HL-60/S4 treated with phorbol 12-myristate 13-acetate at 8.2 ng/mL for 4 days and 3 days (cell line): ENCODE data around the gene PTPRN2.

ENCODE experiments used
- in situ Hi-C: fragments of 300-500 bp; cut with MboI; formaldehyde crosslinking; loops from 2 replicates; pipeline ENCODE4 v1.15.0; 2022; ENCODE audit warnings: low sequenced_read_pairs

PTPRN2 gene

DNA sequence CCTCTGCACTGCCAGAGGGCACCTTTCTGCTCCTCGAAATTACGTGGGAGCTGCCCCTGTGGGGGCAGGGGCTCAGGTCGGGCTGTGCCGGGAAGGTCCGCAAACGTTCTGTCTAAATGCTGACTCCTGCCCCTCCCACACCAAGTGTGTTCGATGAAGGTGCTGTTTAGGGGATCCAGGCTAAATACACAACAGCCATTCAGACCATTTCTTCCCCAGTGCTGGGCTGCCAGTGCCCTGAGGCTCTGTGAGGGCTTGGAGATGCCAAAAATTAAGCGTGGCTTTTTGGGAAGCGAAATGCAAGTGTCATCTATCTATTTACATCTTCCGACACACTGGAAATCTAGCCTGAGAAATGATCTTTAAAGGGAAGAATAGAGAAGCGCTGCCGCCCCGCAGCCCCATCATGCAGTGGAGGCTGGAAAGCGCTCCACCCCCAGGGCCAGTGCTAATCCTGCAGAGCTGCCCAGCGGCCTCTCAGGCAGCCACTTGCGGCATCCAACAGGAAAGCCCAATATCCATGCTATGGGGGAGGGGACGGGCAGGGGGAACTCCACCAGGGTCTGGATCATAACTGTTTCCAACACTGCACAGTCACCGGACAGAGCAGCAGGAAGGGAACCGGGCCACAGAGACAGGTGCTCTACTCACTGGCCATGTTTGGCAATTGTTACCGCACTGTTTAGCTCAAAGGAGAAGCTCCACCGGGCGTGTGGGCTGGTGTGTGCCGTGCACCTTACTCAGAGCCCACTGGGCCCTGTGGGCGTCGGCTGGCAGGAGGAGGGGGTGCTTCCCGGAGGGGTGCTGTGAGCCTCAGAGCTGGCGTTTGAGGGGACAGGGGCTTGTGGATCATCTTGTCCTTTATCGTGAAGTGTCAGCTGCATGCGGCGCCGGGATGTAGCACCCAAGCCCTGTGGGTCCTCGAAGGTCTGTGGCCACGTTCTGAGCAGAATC is 1045.3 kb downstream of the PTPRN2 start:
- in situ Hi-C loops = no loop called here

DNA sequence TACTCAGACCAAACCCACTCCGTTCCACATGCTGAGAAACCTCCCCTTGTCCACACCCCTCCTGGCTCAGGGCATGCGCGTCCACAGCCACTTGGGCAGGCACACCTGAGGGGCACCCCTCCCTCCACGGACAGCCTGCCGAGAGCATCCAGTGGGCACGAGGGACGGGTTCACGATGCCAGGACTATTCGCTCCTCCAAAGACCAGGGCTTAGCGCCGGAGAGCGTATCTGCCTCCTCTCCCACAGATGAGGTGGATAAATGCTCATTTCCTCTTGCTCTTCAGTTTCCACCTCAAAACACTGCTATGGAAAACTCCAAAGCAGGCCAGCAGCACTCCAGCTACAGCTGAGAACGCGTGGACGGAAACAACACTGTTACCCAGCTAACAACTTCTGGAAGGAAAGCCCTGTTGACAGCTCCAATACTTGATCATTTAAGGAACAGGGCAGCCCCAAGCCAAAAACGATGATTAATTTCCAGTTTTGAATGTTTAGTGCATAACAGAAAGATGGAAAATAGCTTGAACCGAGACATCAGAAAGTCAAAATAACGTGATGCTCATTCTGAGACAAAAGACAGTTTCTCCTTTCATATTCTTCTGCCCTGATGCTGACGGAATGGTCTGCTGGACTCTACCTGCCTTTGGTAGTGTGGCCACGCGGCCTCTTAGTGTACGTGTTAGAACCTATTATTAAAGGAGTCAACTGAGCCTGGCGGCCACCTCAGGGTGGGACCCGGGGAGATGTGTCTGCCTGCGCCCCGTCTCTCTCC is 1046.1 kb downstream of the PTPRN2 start:
- in situ Hi-C loops = no loop called here

DNA sequence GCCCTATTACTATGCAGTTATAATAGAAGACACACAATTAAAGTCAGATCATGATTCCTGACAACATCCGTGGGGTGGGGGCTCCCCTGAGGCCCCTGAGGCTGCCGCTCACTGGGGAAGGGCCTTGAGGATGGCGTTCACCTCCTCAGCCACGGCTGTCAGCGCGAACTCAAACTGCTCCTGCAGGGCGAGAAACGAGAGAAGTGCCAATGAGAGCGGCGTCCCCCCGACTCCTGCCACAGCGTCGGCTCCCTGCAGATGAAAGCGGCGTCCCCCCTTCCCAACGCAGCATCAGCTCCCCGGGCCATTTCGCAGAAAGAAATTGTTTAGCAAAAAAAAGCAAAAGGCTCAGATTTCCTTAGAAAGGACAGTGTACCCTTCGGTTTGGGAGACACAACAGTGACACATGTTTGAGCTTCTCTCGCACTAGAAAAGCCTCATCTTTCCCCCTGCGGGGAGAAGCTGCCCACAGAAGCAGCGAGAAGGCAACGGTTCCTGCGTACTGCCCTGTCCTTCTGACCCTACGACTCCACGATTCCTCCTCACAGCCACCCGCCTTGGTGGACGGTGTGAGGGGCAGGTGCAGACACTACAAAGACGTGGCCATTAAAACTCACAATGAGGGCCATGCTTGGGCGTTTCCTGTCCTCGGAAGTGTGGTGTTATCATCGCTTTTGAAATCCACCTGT is 1046.9 kb downstream of the PTPRN2 start:
- in situ Hi-C loops = no loop called here

DNA sequence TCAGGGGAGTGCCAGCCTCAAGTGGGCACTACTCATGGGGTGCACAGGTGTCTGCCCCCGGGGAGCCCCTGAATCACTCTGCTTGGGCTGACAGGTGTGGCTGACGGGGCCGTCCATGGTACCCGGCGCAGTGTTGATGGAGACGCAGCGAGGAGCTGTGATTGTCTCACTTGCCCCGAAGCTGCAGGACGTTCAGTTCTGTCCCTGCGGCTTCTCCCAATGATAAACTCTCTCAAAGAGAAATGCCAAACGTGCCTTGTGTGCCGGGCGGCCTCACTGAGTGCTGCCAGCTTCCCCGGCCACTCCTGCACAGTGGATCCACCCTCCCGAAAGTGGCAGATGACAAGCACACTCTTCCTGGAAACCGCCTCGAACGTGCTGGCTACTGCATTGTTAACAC is 1047.6 kb downstream of the PTPRN2 start:
- in situ Hi-C loops = no loop called here

DNA sequence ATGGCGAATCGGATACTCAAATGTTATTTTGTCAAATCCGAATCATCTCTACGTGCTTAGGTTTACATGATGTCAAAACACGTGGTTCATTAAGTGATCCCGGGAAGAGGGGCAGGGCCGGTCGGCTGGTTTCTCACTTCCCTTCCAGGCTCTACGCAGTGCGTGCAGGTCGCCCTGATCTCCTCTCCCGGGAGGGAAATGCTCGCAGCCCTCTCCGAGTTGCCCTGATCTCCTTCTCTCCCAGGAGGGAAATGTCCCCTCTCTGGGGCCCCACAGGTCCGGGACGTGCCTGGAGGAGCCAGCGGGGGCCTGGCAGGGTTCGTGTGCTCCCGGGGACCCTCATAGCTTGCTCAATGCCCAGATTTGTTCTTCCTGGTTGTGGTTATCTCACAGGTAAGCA is 1048.1 kb downstream of the PTPRN2 start:
- in situ Hi-C loops = no loop called here

DNA sequence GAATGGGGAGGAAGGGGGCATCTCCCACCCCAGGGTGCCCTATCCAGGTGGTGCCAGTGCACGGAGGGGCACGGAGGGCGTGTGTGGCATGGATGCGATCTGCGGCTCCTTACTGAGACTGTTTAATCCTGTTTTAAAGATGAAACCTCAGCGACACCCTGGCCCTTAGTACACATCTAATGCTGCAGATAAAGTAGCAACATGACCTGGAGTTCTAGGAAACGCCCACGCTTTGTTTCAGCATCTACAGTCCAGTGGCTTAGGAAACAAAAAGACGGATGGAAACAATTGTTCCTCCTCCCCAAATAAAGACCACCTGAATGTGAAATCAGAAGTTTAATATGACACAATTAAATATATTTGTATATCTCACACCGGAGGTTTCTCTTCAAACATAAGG is 1048.9 kb downstream of the PTPRN2 start:
- in situ Hi-C loops = no loop called here

DNA sequence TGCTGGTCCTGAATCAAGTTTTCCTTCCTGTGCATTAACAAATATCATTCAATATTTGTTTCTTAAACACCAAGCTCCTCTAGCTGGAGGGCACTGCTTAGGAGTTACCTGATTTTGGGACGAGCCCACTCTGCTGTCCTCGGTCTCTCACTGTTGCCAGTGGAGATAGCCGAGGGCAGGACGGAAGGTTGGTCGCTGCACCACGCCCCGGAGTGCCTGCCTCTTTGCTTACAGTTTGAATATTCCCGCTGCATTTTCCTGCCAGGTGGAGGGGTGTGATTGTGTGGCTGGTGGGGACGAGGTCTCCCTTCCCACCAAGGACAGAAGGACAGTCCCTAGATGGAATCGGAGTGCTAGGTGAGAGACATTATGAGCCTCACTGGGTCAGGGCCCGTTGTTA is 1049.3 kb downstream of the PTPRN2 start:
- in situ Hi-C loops = no loop called here

DNA sequence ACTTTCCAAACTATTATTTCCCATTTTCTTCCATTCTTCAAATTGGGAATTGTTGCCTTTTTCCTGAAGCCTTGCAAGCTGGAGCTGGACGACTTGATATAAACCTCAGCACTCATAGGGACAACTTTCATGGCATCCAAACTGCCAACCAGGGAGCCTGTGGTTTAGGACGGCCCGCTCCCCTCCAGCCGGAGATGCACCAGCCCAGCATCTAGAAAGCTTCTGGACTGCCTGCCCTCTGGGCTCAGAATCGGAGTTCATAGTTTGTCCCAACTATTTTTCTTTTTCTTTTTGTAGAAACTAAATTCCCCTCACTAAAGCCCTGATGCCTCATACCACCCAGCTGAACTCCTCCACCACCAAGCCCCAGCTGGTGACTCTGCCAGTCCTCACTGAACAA is 1050.6 kb downstream of the PTPRN2 start:
- in situ Hi-C loops = no loop called here

DNA sequence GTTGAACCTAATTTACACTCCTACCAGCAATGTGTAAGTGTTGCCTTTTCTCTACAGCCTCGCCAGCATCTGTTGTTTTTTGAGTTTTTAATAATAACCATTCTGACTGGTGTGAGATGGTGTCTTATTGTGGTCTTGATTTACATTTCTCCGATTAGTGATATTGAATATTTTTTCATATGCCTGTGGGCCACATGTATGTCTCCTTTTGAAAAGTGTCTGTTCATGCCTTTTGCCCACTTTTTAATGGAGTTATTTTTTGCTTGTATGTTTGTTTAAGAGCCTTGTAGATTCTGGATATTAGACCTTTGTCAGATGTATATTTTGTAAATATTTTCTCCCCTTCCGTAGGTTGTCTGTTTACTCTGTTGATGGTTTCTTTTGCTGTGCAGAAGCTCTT is 1055.6 kb downstream of the PTPRN2 start:
- in situ Hi-C loops = no loop called here

DNA sequence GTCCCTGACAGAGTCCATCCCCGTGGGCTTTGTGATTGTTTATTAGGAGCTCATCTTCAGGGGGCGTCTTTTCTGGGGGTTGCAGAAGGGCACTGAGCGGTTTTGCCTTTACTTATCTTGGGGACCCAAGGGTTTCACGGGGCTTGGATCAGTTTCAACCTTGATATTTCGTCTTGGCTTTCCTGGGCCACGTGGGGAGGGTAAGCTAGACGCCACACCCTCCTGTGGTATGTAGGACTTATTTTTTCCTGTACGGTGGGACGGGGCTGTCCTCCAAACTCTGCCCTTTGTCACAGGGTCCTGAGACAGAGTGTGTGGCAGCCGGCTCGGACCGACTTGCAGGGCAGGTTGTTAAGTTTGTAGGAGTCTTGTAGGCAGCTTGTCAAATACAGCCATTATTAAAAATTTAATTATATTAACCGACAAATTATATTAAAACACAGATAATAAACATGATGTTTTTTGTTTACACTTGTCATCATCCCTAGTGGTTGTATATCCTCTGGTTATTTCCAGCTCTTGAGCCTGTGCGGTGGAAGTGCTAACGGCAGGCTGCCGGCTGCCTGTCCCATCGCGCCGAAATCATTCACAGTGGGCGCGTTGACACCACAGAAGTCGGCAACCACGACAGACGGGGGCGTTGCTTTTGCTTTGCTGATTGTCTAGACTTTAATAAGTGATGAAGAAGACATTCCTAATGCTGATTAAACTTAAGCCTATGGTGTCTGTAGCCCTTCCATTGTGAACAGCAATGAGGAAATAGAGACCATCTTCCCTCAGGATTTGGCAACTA is 1057.7 kb downstream of the PTPRN2 start:
- in situ Hi-C loops = no loop called here

DNA sequence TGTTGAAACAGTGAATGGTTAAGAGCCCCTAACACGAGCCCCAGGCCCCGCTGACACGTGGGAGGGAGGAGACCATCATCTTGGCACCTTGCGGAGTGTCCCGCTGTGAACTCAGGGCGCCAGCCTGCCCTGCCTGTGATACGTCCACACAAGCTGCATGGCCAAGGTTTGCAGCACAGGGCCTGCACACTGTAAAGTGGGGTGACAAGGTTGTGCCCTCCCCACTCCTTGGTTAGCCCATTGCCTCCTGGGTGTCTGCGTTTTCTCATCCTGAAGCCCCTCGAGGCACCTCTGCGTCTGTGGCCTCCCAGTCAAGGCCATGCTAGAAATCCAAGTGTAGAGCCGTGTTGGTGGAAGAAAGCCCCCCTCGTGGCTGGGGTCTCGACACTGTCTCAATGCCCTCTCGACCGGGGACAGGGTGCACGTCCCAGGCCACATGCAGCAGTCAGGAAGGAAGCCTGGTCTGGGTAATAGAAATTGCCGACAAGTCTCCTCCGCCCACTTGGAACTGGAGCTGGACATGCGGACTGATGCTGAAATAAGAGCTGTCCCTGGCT is 1058.8 kb downstream of the PTPRN2 start:
- in situ Hi-C loops = no loop called here

DNA sequence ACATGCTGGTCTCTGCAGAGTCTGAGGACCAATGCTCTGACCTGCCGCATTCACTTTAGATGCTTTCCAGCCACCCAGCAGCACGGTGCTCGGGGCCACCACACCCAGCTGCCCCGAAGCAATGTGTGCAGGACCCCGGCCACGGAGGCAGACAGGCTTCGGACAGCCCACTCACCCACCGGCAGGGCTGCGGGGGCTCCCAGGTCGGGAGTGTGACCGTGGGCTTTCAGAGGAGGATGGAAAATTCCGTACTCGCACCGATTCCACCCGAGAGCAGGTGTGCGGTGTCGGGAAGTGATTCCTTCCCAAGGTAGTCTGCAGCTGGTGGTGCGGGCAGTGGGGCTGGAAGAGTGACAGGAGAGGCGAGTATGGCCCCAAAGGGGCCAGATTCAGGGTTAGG is 1059.9 kb downstream of the PTPRN2 start:
- in situ Hi-C loops = no loop called here

DNA sequence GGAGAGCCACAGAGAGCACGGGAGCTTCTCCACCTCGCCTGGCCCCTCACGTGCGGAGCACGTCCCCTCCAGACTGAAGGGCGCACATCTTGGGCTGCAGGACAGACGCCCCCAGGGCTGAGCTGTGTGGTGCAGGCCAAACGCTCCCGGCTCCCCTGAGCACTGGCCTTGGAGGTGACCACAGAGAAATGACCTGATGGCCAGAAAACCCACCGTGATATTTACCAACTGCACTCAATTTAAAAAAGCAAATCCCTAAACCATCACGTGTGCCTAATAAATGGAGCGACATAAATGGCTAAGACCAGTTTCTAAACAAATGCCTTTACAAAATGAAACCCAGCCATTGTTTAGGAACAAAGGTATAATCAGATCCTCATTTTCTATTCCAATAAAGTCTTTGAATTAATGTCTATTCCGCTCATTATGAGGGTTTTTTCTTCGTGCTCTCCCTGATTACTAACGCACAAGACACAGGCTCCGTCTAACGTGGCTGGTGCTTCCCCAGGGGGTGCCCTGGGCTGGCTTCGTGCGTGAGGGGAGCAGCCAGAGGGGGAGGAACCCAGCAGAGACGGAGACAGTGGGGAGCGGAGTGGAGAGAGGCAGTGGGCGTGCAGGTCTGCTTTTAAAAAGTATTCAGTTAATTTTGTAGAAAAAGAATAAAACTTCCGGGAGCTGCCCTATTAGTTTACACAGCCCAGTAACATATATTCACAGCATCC is 1060.5 kb downstream of the PTPRN2 start:
- in situ Hi-C loops = no loop called here

DNA sequence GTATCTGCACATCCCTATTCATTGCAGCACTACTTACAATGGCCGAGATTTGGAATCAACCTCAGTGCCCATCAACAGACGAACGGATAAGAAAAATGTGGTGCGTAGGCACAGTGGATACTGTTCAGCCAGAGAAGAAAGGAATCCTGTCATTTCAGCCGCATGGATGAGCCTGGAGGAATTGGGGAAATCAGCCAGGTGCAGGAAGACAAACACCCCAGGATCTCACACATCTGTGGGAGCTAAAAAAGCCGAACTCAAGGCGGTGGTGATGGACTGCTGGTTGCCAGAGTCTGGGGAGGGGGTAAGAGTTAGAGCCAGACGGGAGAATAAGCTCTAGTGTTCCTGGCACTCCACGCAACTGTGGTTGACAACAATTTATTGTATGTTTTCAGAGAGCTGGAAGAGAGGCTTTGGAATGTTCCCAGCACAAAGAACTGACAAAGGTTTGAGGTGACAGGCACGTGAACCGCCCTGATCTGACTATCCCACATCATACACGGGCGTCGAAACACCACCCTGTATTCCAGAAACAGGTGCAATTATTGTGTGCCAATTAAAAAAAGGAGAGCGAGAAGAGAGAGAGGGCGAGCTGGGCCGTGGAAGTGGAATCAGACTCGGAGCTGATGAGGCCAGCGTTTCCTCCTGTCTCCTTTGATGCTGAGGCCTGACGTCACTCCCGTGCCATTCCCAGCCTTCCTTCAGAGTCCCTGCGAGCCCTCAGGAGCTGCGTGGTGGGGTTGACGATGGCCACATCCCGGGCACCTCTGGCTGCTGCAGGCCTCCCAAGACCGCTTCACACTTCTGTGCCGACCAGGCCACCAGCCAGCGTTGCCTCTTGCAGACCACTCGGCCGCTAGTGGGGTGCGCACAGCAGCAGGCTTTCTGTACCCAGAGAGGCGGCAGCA is 1061.4 kb downstream of the PTPRN2 start:
- in situ Hi-C loops = no loop called here

DNA sequence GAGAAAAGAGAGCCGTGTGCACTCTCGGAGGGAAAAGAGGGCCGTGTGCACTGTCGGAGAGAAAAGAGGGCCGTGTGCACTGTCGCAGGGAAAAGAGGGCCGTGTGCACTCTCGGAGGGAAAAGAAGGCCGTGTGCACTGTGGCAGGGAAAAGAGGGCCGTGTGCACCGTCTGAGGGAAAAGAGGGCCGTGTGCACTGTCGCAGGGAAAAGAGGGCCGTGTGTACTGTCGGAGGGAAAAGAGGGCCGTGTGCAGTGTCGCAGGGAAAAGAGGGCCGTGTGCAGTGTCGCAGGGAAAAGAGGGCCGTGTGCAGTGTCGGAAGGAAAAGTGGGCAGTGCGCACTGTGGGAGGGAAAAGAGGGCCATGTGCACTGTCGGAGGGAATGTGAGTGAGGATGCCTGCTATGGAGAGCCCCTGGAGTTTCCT is 1062.1 kb downstream of the PTPRN2 start:
- in situ Hi-C loops = no loop called here

DNA sequence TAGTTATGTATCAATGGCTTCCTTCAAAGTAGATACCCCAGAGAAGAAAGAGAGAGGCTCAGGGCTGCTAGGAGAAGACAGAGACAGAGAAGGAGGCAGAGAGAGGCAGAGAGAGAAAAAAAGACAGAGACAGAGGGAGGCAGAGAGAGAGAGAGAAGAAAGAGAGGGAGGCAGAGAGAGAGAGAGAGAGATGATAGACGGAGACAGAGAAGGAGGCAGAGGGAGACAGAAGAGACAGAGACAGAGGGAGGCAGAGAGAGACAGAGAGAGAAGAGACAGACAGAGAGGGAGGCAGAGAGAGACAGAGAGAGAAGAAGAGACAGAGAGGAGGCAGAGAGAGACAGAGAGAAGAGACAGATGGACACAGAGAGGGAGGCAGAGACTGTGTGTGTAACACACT is 1062.9 kb downstream of the PTPRN2 start:
- in situ Hi-C loops = no loop called here

DNA sequence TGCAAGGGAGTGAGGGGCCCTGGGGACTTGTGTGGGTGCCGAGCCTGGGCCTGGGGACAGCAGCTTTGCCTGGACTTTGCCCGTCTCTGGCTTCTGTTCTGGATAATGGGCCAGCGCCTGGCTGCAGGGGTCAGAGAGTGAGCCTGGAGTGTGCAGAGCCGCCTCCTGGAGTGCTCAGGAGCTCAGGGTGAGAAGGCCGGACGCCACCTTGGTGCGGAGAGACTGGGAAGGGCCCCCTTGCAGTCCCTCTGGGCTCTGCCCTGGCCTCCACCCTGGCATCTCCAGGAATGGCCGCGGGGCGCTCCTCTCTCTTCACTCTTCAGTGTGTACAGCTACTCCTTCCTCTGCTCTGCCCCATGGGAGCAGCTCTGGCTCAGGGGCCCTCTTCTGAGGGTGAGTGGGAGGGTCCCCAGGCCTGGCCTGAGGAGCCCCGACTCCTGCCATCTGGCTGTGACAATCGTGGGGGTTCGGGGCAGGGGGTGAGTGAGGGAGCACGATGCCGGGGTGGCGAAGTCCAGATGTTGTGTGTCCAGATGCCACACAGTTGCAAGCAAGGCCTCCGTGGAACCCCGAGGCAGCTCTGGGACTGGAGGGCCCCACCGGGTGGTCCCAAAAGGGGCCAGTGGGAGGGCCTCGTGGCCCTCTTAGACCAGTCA is 1063.7 kb downstream of the PTPRN2 start:
- in situ Hi-C loops = no loop called here

DNA sequence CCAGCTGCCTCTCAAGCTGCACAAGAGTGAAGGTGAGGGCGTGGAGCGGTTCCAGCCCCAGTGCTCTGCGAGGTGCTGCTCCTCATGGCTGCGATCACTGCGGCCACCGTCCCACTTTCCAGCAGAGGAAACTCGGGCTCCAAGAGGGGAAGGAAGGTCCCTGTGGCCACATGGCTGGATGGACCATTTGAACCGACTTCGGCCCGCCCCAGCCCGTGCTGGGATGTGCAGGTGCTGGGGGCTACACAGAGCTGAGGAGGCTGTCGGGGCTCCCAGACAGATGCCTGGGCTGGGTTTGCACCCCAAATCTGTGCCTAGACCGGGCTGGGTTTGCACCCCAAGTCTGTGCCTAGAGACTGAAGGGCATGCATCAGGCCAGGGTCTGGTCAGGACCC is 1064.3 kb downstream of the PTPRN2 start:
- in situ Hi-C loops = no loop called here
